ENCODE measurements around the gene EBF3.

EBF3 gene

GRCh38 chr10:129963641-129964501 is at the start of gene EBF3:
Gene EBF3 (minus strand): TSS chr10:129964274. CDS start chr10:129963768, 506 bp downstream.
- peak; percentile 57 for DNase-seq (ENCODE audit: low read depth)

GRCh38 chr10:130013335-130014262 is 49.5 kb upstream of the EBF3 start:
- no peak for DNase-seq (ENCODE audit: low read depth)

- no peak for DNase-seq (ENCODE audit: low read depth)
These were observed 48.1 kb upstream of the EBF3 start for GRCh38 chr10:130012129-130012528.

- DNase-seq (ENCODE audit: low read depth) = no peak
These were observed 46.6 kb upstream of the EBF3 start for GRCh38 chr10:130010653-130011052.

GRCh38 chr10:130009228-130009627 is 45.2 kb upstream of the EBF3 start:
- DNase-seq (ENCODE audit: low read depth) = no peak

- no peak for DNase-seq (ENCODE audit: low read depth)
These were observed 39.9 kb upstream of the EBF3 start for GRCh38 chr10:130003787-130004613.

GRCh38 chr10:130003166-130003565 is 39.1 kb upstream of the EBF3 start:
- DNase-seq (ENCODE audit: low read depth) = no peak

GRCh38 chr10:130002606-130003005 is 38.5 kb upstream of the EBF3 start:
- DNase-seq (ENCODE audit: low read depth) = no peak

- no peak for DNase-seq (ENCODE audit: low read depth)
These were observed 36.8 kb upstream of the EBF3 start for GRCh38 chr10:130000918-130001317.

- DNase-seq (ENCODE audit: low read depth) = no peak
These were observed 35.1 kb upstream of the EBF3 start for GRCh38 chr10:129999140-129999539.

- DNase-seq (ENCODE audit: low read depth) = no peak
These were observed 29.5 kb upstream of the EBF3 start for GRCh38 chr10:129993621-129994020.

GRCh38 chr10:129992356-129992755 is 28.3 kb upstream of the EBF3 start:
- DNase-seq (ENCODE audit: low read depth) = no peak

GRCh38 chr10:129982825-129983224 is 18.8 kb upstream of the EBF3 start:
- no peak for DNase-seq (ENCODE audit: low read depth)

GRCh38 chr10:129978980-129979379 is 14.9 kb upstream of the EBF3 start:
- DNase-seq (ENCODE audit: low read depth) = no peak

- DNase-seq (ENCODE audit: low read depth) = no peak
These were observed 14.2 kb upstream of the EBF3 start for GRCh38 chr10:129978322-129978721.

- DNase-seq (ENCODE audit: low read depth) = no peak
These were observed 13.7 kb upstream of the EBF3 start for GRCh38 chr10:129977794-129978193.

GRCh38 chr10:129973674-129974059 is 9.6 kb upstream of the EBF3 start:
- DNase-seq (ENCODE audit: low read depth) = no peak

GRCh38 chr10:129972966-129973673 is 9.0 kb upstream of the EBF3 start:
- no peak for DNase-seq (ENCODE audit: low read depth)

- DNase-seq (ENCODE audit: low read depth) = no peak
These were observed 8.3 kb upstream of the EBF3 start for GRCh38 chr10:129972145-129972965.

- DNase-seq (ENCODE audit: low read depth) = peak; percentile 60
These were observed 7.5 kb upstream of the EBF3 start for GRCh38 chr10:129971381-129972144.
